ENCODE data around the gene UBE2K. TPM values are rescaled to one million over a fixed set of nuclear protein-coding genes. Genes with fewer than 3 reads are reported as not detected.

UBE2K gene
- total and polyA plus RNA-seq, 2 of the 13 experiments (the other 11 are each of a cell fraction or from before 2014, with no cell fraction given): 36.2 to 81.0 TPM

DNA sequence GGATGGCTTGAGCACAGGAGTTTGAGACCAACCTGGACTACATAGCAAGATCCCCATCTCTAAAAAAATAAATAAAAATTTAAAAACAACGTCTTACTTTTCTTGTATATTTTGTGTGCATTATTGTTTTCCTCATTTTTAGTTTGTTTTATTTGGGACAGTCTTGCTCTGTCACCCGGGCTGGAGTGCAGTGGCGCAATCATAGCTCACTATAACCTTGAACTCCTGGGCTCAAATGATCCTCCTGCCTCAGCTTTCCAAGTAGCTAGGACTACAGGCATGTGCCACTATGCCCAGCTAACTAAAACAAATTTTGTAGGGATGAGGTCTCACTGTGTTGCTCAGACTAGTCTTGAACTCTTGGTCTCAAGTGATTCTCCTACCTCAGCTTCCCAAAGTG lies 49.7 kb upstream of the UBE2K start (continued):
- TF ChIP-seq ARID4A (CRISPR knock-in tag; IDR thresholded peaks at IDR 0.05; ENCODE audit: borderline replicate concordance): no peak; the same call in 1 of the 2 replicates
- peak; percentile 88 for TF ChIP-seq GATAD2A (CRISPR knock-in tag; IDR thresholded peaks at IDR 0.05)
- TF ChIP-seq CENPT (CRISPR knock-in tag; IDR thresholded peaks at IDR 0.05; ENCODE audit: low read depth): no peak
- TF ChIP-seq, protein P1, sequence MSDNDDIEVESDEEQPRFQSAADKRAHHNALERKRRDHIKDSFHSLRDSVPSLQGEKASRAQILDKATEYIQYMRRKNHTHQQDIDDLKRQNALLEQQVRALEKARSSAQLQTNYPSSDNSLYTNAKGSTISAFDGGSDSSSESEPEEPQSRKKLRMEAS (IDR thresholded peaks at IDR 0.05): 0 out of 2 replicates have a peak, but pooled peaks have one; percentile 14
- peak; percentile 51; the same call in 1 of the 2 replicates for TF ChIP-seq FOSL2 (CRISPR knock-in tag; IDR thresholded peaks at IDR 0.05)
- no peak for TF ChIP-seq REPIN1 (CRISPR knock-in tag; IDR thresholded peaks at IDR 0.05; ENCODE audit: borderline replicate concordance, low read depth)
- no peak for TF ChIP-seq PHB2 (IDR thresholded peaks at IDR 0.05; ENCODE audit: partially characterized antibody)
- no peak for TF ChIP-seq ZKSCAN8 (CRISPR knock-in tag; IDR thresholded peaks at IDR 0.05; ENCODE audit: borderline replicate concordance)
- TF ChIP-seq SOX13 (IDR thresholded peaks at IDR 0.05): no peak
- TF ChIP-seq SOX13 (CRISPR knock-in tag; conservative IDR thresholded peaks at IDR 0.05 in 1 of 2, IDR thresholded peaks at IDR 0.05 in 1 of 2): peak in 1 of 2 experiments; percentile 47; a peak in 1 of 4 replicates
- TF ChIP-seq, protein P2, sequence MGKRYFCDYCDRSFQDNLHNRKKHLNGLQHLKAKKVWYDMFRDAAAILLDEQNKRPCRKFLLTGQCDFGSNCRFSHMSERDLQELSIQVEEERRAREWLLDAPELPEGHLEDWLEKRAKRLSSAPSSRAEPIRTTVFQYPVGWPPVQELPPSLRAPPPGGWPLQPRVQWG (CRISPR knock-in tag; IDR thresholded peaks at IDR 0.05; ENCODE audit: borderline replicate concordance, low read depth): no peak
- TF ChIP-seq, protein P3, sequence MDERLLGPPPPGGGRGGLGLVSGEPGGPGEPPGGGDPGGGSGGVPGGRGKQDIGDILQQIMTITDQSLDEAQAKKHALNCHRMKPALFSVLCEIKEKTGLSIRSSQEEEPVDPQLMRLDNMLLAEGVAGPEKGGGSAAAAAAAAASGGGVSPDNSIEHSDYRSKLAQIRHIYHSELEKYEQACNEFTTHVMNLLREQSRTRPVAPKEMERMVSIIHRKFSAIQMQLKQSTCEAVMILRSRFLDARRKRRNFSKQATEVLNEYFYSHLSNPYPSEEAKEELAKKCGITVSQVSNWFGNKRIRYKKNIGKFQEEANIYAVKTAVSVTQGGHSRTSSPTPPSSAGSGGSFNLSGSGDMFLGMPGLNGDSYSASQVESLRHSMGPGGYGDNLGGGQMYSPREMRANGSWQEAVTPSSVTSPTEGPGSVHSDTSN (CRISPR knock-in tag; IDR thresholded peaks at IDR 0.05): no peak
- no peak for TF ChIP-seq HOXA9 (CRISPR knock-in tag; IDR thresholded peaks at IDR 0.05; ENCODE audit: borderline replicate concordance)
- TF ChIP-seq, protein P4, sequence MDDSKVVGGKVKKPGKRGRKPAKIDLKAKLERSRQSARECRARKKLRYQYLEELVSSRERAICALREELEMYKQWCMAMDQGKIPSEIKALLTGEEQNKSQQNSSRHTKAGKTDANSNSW (CRISPR knock-in tag; IDR thresholded peaks at IDR 0.05; ENCODE audit: borderline replicate concordance): no peak
- TF ChIP-seq HDAC6 (IDR thresholded peaks at IDR 0.05; ENCODE audit: low read depth, low read length): no peak
- no peak for TF ChIP-seq ZNF143 (CRISPR knock-in tag; IDR thresholded peaks at IDR 0.05)
- TF ChIP-seq ARID5B (CRISPR knock-in tag; IDR thresholded peaks at IDR 0.05): peak; percentile 88
- TF ChIP-seq ZFP37 (CRISPR knock-in tag; IDR thresholded peaks at IDR 0.05; ENCODE audit: borderline replicate concordance): no peak
- no peak for TF ChIP-seq ZNF432 (CRISPR knock-in tag; IDR thresholded peaks at IDR 0.05; ENCODE audit: borderline replicate concordance)
- no peak for TF ChIP-seq ZNF484 (CRISPR knock-in tag; IDR thresholded peaks at IDR 0.05; ENCODE audit: borderline replicate concordance, low read depth)

All from HepG2 (cell line).